A549 (cell line): ENCODE measurements around the gene ARPC2. TPM values are rescaled to one million over a fixed set of nuclear protein-coding genes. Genes with fewer than 3 reads are reported as not detected.

ENCODE experiments used
- ATAC-seq, 2 experiments: fragments of 200-7000 bp in 1 of 2; fragments of >200 bp in 1 of 2; cut with Nextera tagmentation in 1 of 2; cut with Tn5 transposase in 1 of 2; 3 replicates each; pipeline versions ENCODE4 v1.8.0 to v1.9.1; 2018 to 2020; ENCODE audit warnings: mild to moderate bottlenecking in 1 of 2, moderate library complexity in 1 of 2
- CTCF ChIA-PET: fragments of 300-600 bp; sonication (Branson Sonifier 250); formaldehyde crosslinking; extraction: SDS; loops from one replicate; lab custom pipeline; 2021; ENCODE audit warnings: antibody characterized with exemption, inconsistent platforms; lab: Yijun Ruan, JAX
- POLR2A ChIA-PET: fragments of 350-600 bp; formaldehyde crosslinking; extraction: SDS; loops from one replicate; lab custom pipeline; 2021; ENCODE audit warnings: antibody characterized with exemption, inconsistent platforms; lab: Yijun Ruan, JAX
- DNase-seq, 2 experiments: peaks; one replicate each; pipeline versions ENCODE4 v3.0.0 to v3.0.0-alpha.2; 2011 to 2016; ENCODE audit warnings: low read depth in 1 of 2, low spot score in 1 of 2
- FAIRE-seq: peaks from 2 replicates; lab custom pipeline; 2011; peaks lifted over from hg19 to GRCh38; lab: Jason Lieb, UNC
- H3K27ac ChIP-seq, 2 experiments: fragments of >200 bp; sonication (Bioruptor Twin); formaldehyde crosslinking; 3 replicates each; pipeline ENCODE4 v1.5.1; 2016 to 2017
- H3K4me1 ChIP-seq: fragments of >200 bp; sonication (Bioruptor Twin); formaldehyde crosslinking; 3 replicates; pipeline ENCODE4 v1.6.1; 2016
- H3K4me2 ChIP-seq: fragments of >200 bp; sonication (Bioruptor Twin); formaldehyde crosslinking; 3 replicates; pipeline ENCODE4 v1.6.1; 2016
- H3K4me3 ChIP-seq: fragments of >200 bp; sonication (Bioruptor Twin); formaldehyde crosslinking; 3 replicates; pipeline ENCODE4 v1.5.1; 2016
- H3K9me3 ChIP-seq: fragments of >200 bp; sonication (Bioruptor Twin); formaldehyde crosslinking; 3 replicates; pipeline ENCODE4 v1.6.1; 2016
- BCL3 ChIP-seq: fragments of >200 bp; sonication (Bioruptor Twin); formaldehyde crosslinking; IDR thresholded peaks from 3 replicates; pipeline ENCODE4 v1.6.1; 2016
- CEBPB ChIP-seq, 2 experiments: fragments of >200 bp in 1 of 2; sonication (Bioruptor Twin) in 1 of 2; formaldehyde crosslinking in 1 of 2; IDR thresholded peaks; 2 replicates each; pipeline ENCODE4 v1.6.1; 2012 to 2016
- CHD4 ChIP-seq: fragments of 200-600 bp; sonication (generic); IDR thresholded peaks from 2 replicates; pipeline ENCODE4 v1.6.1; 2016; ENCODE audit warnings: antibody characterized with exemption, mild to moderate bottlenecking, borderline replicate concordance
- CTCF ChIP-seq: fragments of >200 bp; sonication (Bioruptor Twin); formaldehyde crosslinking; IDR thresholded peaks from 3 replicates; pipeline ENCODE4 v1.5.1; 2016
- ESRRA ChIP-seq: fragments of 150-350 bp; IDR thresholded peaks from 2 replicates; pipeline ENCODE4 v1.6.1; 2014; ENCODE audit warnings: mild to moderate bottlenecking, low read length, borderline replicate concordance
- FOXS1 ChIP-seq: fragments of 250-450 bp; sonication (Bioruptor Pico); IDR thresholded peaks from 2 replicates; pipeline ENCODE4 v1.5.0; 2020; ENCODE audit warnings: mild to moderate bottlenecking, moderate library complexity
- HDAC2 ChIP-seq: fragments of 200-600 bp; sonication (generic); IDR thresholded peaks from 2 replicates; pipeline ENCODE4 v1.6.1; 2016
- HES2 ChIP-seq: fragments of >200 bp; sonication (Bioruptor Twin); formaldehyde crosslinking; IDR thresholded peaks from 2 replicates; pipeline ENCODE4 v1.6.1; 2016
- HMGXB4 ChIP-seq: fragments of 250-450 bp; sonication (Bioruptor Pico); IDR thresholded peaks from 2 replicates; pipeline ENCODE4 v1.5.0; 2021; ENCODE audit warnings: mild to moderate bottlenecking, moderate library complexity, borderline replicate concordance
- HOXA7 ChIP-seq: fragments of 250-450 bp; sonication (Bioruptor Pico); IDR thresholded peaks from 2 replicates; pipeline ENCODE4 v1.5.0; 2020; ENCODE audit warnings: mild to moderate bottlenecking, moderate library complexity
- HOXB5 ChIP-seq: fragments of 250-450 bp; sonication (Bioruptor Pico); IDR thresholded peaks from 2 replicates; pipeline ENCODE4 v1.5.0; 2020; ENCODE audit warnings: mild to moderate bottlenecking, moderate library complexity
- MAFK ChIP-seq: fragments of 450-650 bp; IDR thresholded peaks from 2 replicates; pipeline ENCODE4 v1.6.1; 2014; ENCODE audit not compliant: partially characterized antibody
- MAX ChIP-seq: IDR thresholded peaks from 2 replicates; pipeline ENCODE4 v1.6.1; 2012
- MAZ ChIP-seq: fragments of 150-350 bp; IDR thresholded peaks from 2 replicates; pipeline ENCODE4 v1.6.1; 2014; ENCODE audit warnings: antibody characterized with exemption, low read depth, low read length, borderline replicate concordance
- NPAS2 ChIP-seq: fragments of 250-450 bp; sonication (Bioruptor Pico); IDR thresholded peaks from 2 replicates; pipeline ENCODE4 v1.8.0; 2022; ENCODE audit warnings: mild to moderate bottlenecking, moderate library complexity, borderline replicate concordance
- PHF8 ChIP-seq: fragments of 200-600 bp; sonication (generic); IDR thresholded peaks from 2 replicates; pipeline ENCODE4 v1.6.1; 2016; ENCODE audit warnings: low read depth, mild to moderate bottlenecking, antibody characterized with exemption, moderate library complexity, borderline replicate concordance
- POLR2AphosphoS2 ChIP-seq: conservative IDR thresholded peaks from 2 replicates; pipeline ENCODE4 v1.6.1; 2012; ENCODE audit warnings: low read length, improper control_type of control experiment, inconsistent platforms
- RCOR1 ChIP-seq: fragments of 150-350 bp; IDR thresholded peaks from 2 replicates; pipeline ENCODE4 v1.6.1; 2014; ENCODE audit warnings: antibody characterized with exemption, low read length, low read depth
- RNF2 ChIP-seq: fragments of 200-600 bp; sonication (generic); IDR thresholded peaks from 2 replicates; pipeline ENCODE4 v1.6.1; 2016; ENCODE audit warnings: low read depth, mild to moderate bottlenecking, antibody characterized with exemption, moderate library complexity, borderline replicate concordance
- SMC3 ChIP-seq: fragments of >200 bp; sonication (Bioruptor Twin); formaldehyde crosslinking; IDR thresholded peaks from 3 replicates; pipeline ENCODE4 v1.6.1; 2018; ENCODE audit warnings: inconsistent platforms
- SREBF2 ChIP-seq: fragments of 450-650 bp; IDR thresholded peaks from 2 replicates; pipeline ENCODE4 v1.6.1; 2014; ENCODE audit warnings: mild to moderate bottlenecking, moderate library complexity
- TP53 ChIP-seq: fragments of 250-450 bp; sonication (Bioruptor Pico); IDR thresholded peaks from 2 replicates; pipeline ENCODE4 v1.5.0; 2021; ENCODE audit warnings: mild to moderate bottlenecking, moderate library complexity
- ZNF302 ChIP-seq: fragments of 250-450 bp; sonication (Bioruptor Pico); IDR thresholded peaks from 2 replicates; pipeline ENCODE4 v1.9.0; 2021; ENCODE audit warnings: inconsistent platforms, mild to moderate bottlenecking, moderate library complexity
- WGBS: methylation state at CpG from one replicate; pipeline ENCODE4 v1.1.6; 2017; ENCODE audit errors: missing lambda C conversion rate; 5-methylcytosine and 5-hydroxymethylcytosine counted together
- polyA plus RNA-seq, 4 experiments: library from polyadenylated mRNA; depleted of rRNA in 3 of 4; stranded (reverse); fragments of >200 nt; fragmentation: RNase III in 1 of 4; extraction: RNeasy Plus Mini Kit Qiagen cat#74134 plus additional on column Dnase treatment in 1 of 4; gene quantifications; 2 replicates in 3 of 4; 3 replicates in 1 of 4; pipeline ENCODE4 v1.2.3, GENCODE V29; 2011 to 2017

The ARPC2 gene
- polyA plus RNA-seq, 2 of the 4 experiments (the other 2 are of a cell fraction), result 263 to 374 TPM

GRCh38 chr2:218229851-218230250 lies 12.9 kb downstream of the ARPC2 start:
- ATAC-seq (peak in 1 of 2 experiments; percentile 21; a peak in 1 of 6 replicates), DNase-seq (no peak), FAIRE-seq (no peak)
- H3K9me3 ChIP-seq, result no peaks in the 10 kb centered on the region
- H3K4me2 ChIP-seq, result peak overlapping the region; percentile 27; the same call in 2 of the 3 replicates
- 81% methylated on average over 4 of the region's 4 CpGs for WGBS
- no peak for TF ChIP-seq RNF2
- TF ChIP-seq ZNF302 (CRISPR knock-in tag), result no peak
- TF ChIP-seq CEBPB (IDR thresholded peaks at IDR 0.05), result no peak
- TF ChIP-seq ESRRA, result no peak
- TF ChIP-seq NPAS2 (CRISPR knock-in tag), result no peak
- no peak for TF ChIP-seq SMC3
- no peak for TF ChIP-seq HMGXB4 (CRISPR knock-in tag)
- TF ChIP-seq HDAC2, result no peak
- TF ChIP-seq CHD4, result no peak
- TF ChIP-seq MAX, result no peak
- no peak for TF ChIP-seq HOXA7 (CRISPR knock-in tag)
- no peak for TF ChIP-seq SREBF2
- TF ChIP-seq MAFK, result no peak
- no peak for TF ChIP-seq TP53 (CRISPR knock-in tag)
- no peak for TF ChIP-seq RCOR1
- ChIA-PET POLR2A (no interaction called here), CTCF (interaction anchor here (1.1 to 2.6 kb wide), 5 partner anchors 10 to 44 kb away, joined by 3 to 8 read pairs (median 7); partner anchors contain the start of gene GPBAR1)
- H3K4me3 ChIP-seq, result no peak overlapping the region
- peaks cover 34% of the 10 kb centered on the region for H3K4me1 ChIP-seq
- peak overlapping the region in 1 of 2 experiments; percentile 63; a peak in 3 of 6 replicates for H3K27ac ChIP-seq

- Histone ChIP-seq H3K4me2 (no peak overlapping the region), H3K4me1 (peaks cover 34% of the 10 kb centered on the region), H3K4me3 (no peak overlapping the region), H3K9me3 (no peaks in the 10 kb centered on the region), H3K27ac (no peak overlapping the region)
- ATAC-seq (peak; percentile 87 to 92), DNase-seq (peak; percentile 35 to 66), FAIRE-seq (no peak)
- ChIA-PET POLR2A (interaction anchor here (1.5 kb wide), 1 partner anchor 39 kb away, joined by 3 read pairs; the partner anchor contains the start of genes AAMP and PNKD), CTCF (interaction anchor here (1.0 to 2.6 kb wide), 4 partner anchors 14 to 41 kb away, joined by 3 to 5 read pairs (median 4); partner anchors contain the start of gene GPBAR1)
- WGBS, result 11% methylated on average over 1 of the region's 1 CpG
- TF ChIP-seq CTCF (no peak), POLR2AphosphoS2 (no peak), MAZ (no peak), HES2 (no peak), SREBF2 (no peak), RNF2 (no peak), BCL3 (no peak), TP53 (CRISPR knock-in tag) (no peak), ESRRA (no peak), HOXB5 (CRISPR knock-in tag) (no peak), FOXS1 (CRISPR knock-in tag) (no peak), CHD4 (no peak), PHF8 (no peak), HDAC2 (no peak)
Measured at GRCh38 chr2:218230882-218231281, 13.9 kb downstream of the ARPC2 start.
